IMR-90 (cell line): ENCODE data around the gene WBP1L. TPM values are rescaled to one million over a fixed set of nuclear protein-coding genes. Genes with fewer than 3 reads are reported as not detected.

ENCODE experiments used
- ATAC-seq: fragments of 200-7000 bp; cut with Tn5 transposase; 2 replicates; pipeline ENCODE4 v1.9.1; 2020; ENCODE audit warnings: low read depth, mild to moderate bottlenecking, moderate library complexity
- BruUV-seq: library from RNA; stranded (reverse); fragments of 400-500 nt; replicated peaks from 2 replicates; lab custom pipeline; 2021; lab: Mats Ljungman, UMichigan
- CTCF ChIA-PET: fragments of 300-600 bp; formaldehyde crosslinking; extraction: SDS; loops from one replicate; lab custom pipeline; 2021; ENCODE audit warnings: antibody characterized with exemption; lab: Yijun Ruan, JAX
- POLR2A ChIA-PET: fragments of 300-600 bp; sonication (Branson Sonifier 250); formaldehyde crosslinking; loops from one replicate; lab custom pipeline; 2022; ENCODE audit warnings: antibody characterized with exemption; ENCODE audit not compliant: unreplicated experiment; lab: Charles Lee
- DNase-seq: peaks from one replicate; pipeline ENCODE4 v3.0.0; 2013
- H2AFZ ChIP-seq: replicated peaks from 2 replicates; pipeline ENCODE3; 2013; ENCODE audit warnings: low read length, mild to moderate bottlenecking; ENCODE audit not compliant: poor library complexity
- H2AK5ac ChIP-seq: 2 replicates; pipeline ENCODE4 v1.6.1; 2013; ENCODE audit warnings: low read depth, low read length, inconsistent platforms
- H2AK9ac ChIP-seq: replicated peaks from 2 replicates; pipeline ENCODE3; 2013; ENCODE audit warnings: mild to moderate bottlenecking, low read depth, low read length, moderate library complexity; ENCODE audit not compliant: poor library complexity
- H2BK120ac ChIP-seq: 2 replicates; pipeline ENCODE4 v1.6.1; 2013; ENCODE audit warnings: low read depth, low read length, inconsistent platforms
- H2BK15ac ChIP-seq: 3 replicates; pipeline ENCODE4 v1.6.1; 2013; ENCODE audit warnings: low read depth, low read length, inconsistent platforms
- H2BK20ac ChIP-seq: 2 replicates; pipeline ENCODE4 v1.6.1; 2013; ENCODE audit warnings: low read depth, mild to moderate bottlenecking, inconsistent platforms, low read length, moderate library complexity
- H2BK5ac ChIP-seq: 2 replicates; pipeline ENCODE4 v1.6.1; 2013; ENCODE audit warnings: mild to moderate bottlenecking, low read depth, low read length, inconsistent platforms; ENCODE audit not compliant: poor library complexity, severe bottlenecking
- H3K14ac ChIP-seq: replicated peaks from 2 replicates; pipeline ENCODE4 v1.6.1; 2013; ENCODE audit warnings: low read depth, low read length, inconsistent platforms
- H3K18ac ChIP-seq: 2 replicates; pipeline ENCODE4 v1.6.1; 2013; ENCODE audit warnings: low read depth, low read length, control low read depth
- H3K23ac ChIP-seq: 2 replicates; pipeline ENCODE4 v1.6.1; 2013; ENCODE audit warnings: low read depth, low read length, inconsistent platforms
- H3K27ac ChIP-seq: 2 replicates; pipeline ENCODE4 v1.5.1; 2013; ENCODE audit warnings: mild to moderate bottlenecking, control low read depth, low read length; ENCODE audit not compliant: insufficient read depth
- H3K27me3 ChIP-seq: 2 replicates; pipeline ENCODE4 v1.6.1; 2013; ENCODE audit warnings: low read length; ENCODE audit not compliant: control insufficient read depth, insufficient read depth
- H3K36me3 ChIP-seq: 2 replicates; pipeline ENCODE4 v1.6.1; 2013; ENCODE audit warnings: low read length, mixed read lengths; ENCODE audit not compliant: control insufficient read depth, insufficient read depth
- H3K4ac ChIP-seq: 2 replicates; pipeline ENCODE4 v1.6.1; 2013; ENCODE audit warnings: low read depth, low read length, inconsistent platforms
- H3K4me1 ChIP-seq: 2 replicates; pipeline ENCODE4 v1.6.1; 2013; ENCODE audit warnings: low read length, mixed read lengths; ENCODE audit not compliant: control insufficient read depth, insufficient read depth
- H3K4me2 ChIP-seq: 2 replicates; pipeline ENCODE4 v1.6.1; 2013; ENCODE audit warnings: low read depth, mild to moderate bottlenecking, control low read depth, low read length, moderate library complexity
- H3K4me3 ChIP-seq: 2 replicates; pipeline ENCODE4 v1.5.1; 2013; ENCODE audit warnings: low read depth, mild to moderate bottlenecking, control low read depth, low read length, moderate library complexity; ENCODE audit not compliant: insufficient read depth
- H3K56ac ChIP-seq: 2 replicates; pipeline ENCODE4 v1.6.1; 2013; ENCODE audit warnings: low read length, inconsistent platforms; ENCODE audit not compliant: insufficient read depth; ENCODE audit errors: extremely low read depth
- H3K79me1 ChIP-seq, 2 experiments: 2 replicates each; pipeline ENCODE4 v1.6.1; 2013; ENCODE audit warnings: low read length in 2 of 2, inconsistent platforms in 1 of 2, low read depth in 1 of 2
- H3K9ac ChIP-seq: 2 replicates; pipeline ENCODE4 v1.6.1; 2013; ENCODE audit warnings: low read depth, low read length, control low read depth
- H3K9me1 ChIP-seq: 2 replicates; pipeline ENCODE4 v1.6.1; 2013; ENCODE audit warnings: low read length, inconsistent platforms; ENCODE audit not compliant: insufficient read depth
- H3K9me3 ChIP-seq: 2 replicates; pipeline ENCODE4 v1.6.1; 2013; ENCODE audit warnings: low read length; ENCODE audit not compliant: control insufficient read depth, insufficient read depth
- H4K20me1 ChIP-seq: 2 replicates; pipeline ENCODE4 v1.6.1; 2013; ENCODE audit warnings: low read length, inconsistent platforms; ENCODE audit not compliant: insufficient read depth
- H4K5ac ChIP-seq: 2 replicates; pipeline ENCODE4 v1.6.1; 2013; ENCODE audit warnings: mild to moderate bottlenecking, low read depth, low read length, control low read depth
- H4K8ac ChIP-seq, 2 experiments: 2 replicates each; pipeline ENCODE4 v1.6.1; 2013; ENCODE audit warnings: low read depth in 2 of 2, low read length in 2 of 2, control low read depth in 1 of 2, inconsistent platforms in 1 of 2
- H4K91ac ChIP-seq: 2 replicates; pipeline ENCODE4 v1.6.1; 2013; ENCODE audit warnings: low read depth, low read length, inconsistent platforms; ENCODE audit not compliant: insufficient read depth
- BHLHE40 ChIP-seq: fragments of 150-350 bp; IDR thresholded peaks from 2 replicates; pipeline ENCODE4 v1.6.1; 2016; ENCODE audit warnings: mild to moderate bottlenecking, low read depth, low read length
- CEBPB ChIP-seq: IDR thresholded peaks from 2 replicates; pipeline ENCODE4 v1.6.1; 2012; ENCODE audit warnings: low read depth, low read length, improper control_type of control experiment
- ELK1 ChIP-seq: fragments of 150-350 bp; IDR thresholded peaks from 2 replicates; pipeline ENCODE4 v1.6.1; 2016; ENCODE audit warnings: low read depth, mild to moderate bottlenecking, low read length, moderate library complexity, borderline replicate concordance
- FOS ChIP-seq: fragments of 150-350 bp; IDR thresholded peaks from 2 replicates; pipeline ENCODE4 v1.6.1; 2016; ENCODE audit warnings: low read depth, low read length
- MAFK ChIP-seq: IDR thresholded peaks from 2 replicates; pipeline ENCODE4 v1.6.1; 2012; ENCODE audit warnings: low read depth, low read length, improper control_type of control experiment
- MAZ ChIP-seq: IDR thresholded peaks from 2 replicates; pipeline ENCODE4 v1.6.1; 2012; ENCODE audit warnings: low read depth, mild to moderate bottlenecking, low read length, improper control_type of control experiment, moderate library complexity, borderline replicate concordance
- POLR2A ChIP-seq: IDR thresholded peaks from 2 replicates; pipeline ENCODE4 v1.6.1; 2012; ENCODE audit warnings: mild to moderate bottlenecking, low read depth, low read length
- RAD21 ChIP-seq: IDR thresholded peaks from 2 replicates; pipeline ENCODE4 v1.6.1; 2012; ENCODE audit warnings: low read length, improper control_type of control experiment
- USF2 ChIP-seq: fragments of 150-350 bp; IDR thresholded peaks from 2 replicates; pipeline ENCODE4 v1.6.1; 2017; ENCODE audit warnings: mild to moderate bottlenecking, antibody characterized with exemption, low read length, low read depth
- WGBS, 2 experiments: methylation state at CpG; one replicate each; pipeline versions ENCODE4 v1.1.5 to v1.1.7; 2013; ENCODE audit warnings: missing lambda C conversion rate in 2 of 2; ENCODE audit not compliant: insufficient read length in 1 of 2; ENCODE audit errors: extremely low coverage in 2 of 2; 5-methylcytosine and 5-hydroxymethylcytosine counted together
- dilution Hi-C: fragments of 300-500 bp; cut with HindIII; formaldehyde crosslinking; loops from one replicate; pipeline ENCODE4 v1.14.3; 2018; ENCODE audit warnings: low sequenced_read_pairs; ENCODE audit not compliant: unreplicated experiment
- in situ Hi-C: fragments of 300-500 bp; cut with MboI; formaldehyde crosslinking; loops from 3 replicates; pipeline ENCODE4 v1.14.3; 2019; ENCODE audit warnings: low sequenced_read_pairs, inconsistent platforms, mixed read lengths
- intact Hi-C: fragments of 100-400 bp; cut with micrococcal nuclease; formaldehyde crosslinking; loops from 2 replicates; pipeline ENCODE4 v1.10.0; 2022
- polyA plus RNA-seq, 3 experiments: library from polyadenylated mRNA; depleted of rRNA; stranded (reverse); fragments of >200 nt; gene quantifications; 2 replicates each; pipeline ENCODE4 v1.2.3, GENCODE V29; 2012; ENCODE audit warnings: low replicate concordance in 1 of 3
- total RNA-seq: library from RNA; depleted of rRNA; stranded (reverse); fragments of >200 nt; gene quantifications from 2 replicates; pipeline ENCODE4 v1.2.3, GENCODE V29; 2012

The WBP1L gene
- total and polyA plus RNA-seq, 2 of the 4 experiments (the other 2 are of a cell fraction): 20.7 to 31.0 TPM

DNA sequence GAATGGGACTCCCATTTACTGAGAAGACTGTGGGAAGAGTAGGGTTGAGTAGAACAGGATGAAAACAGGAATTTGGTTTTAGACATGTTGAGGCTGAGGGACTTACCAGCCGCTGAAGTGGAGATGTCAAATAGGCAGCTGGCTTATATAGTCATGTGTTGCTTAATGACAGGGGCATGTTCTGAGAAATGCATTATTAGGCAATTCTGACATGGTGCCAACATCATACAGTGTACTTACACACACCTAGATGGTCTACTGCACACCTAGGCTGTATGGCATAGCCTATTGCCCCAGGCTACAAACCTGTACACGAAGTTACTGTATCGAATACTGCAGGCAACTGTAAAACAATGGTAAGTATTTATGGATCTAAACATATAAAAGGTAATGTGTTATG, 47.0 kb upstream of the WBP1L start:
- WGBS, 2 experiments: no CpG with 5 or more reads among the region's 3 CpGs
- in situ Hi-C loops (no loop called here), intact Hi-C loops (no loop called here), dilution Hi-C loops (no loop called here)
- no peak for DNase-seq
- peaks cover 0 to 7% of the 10 kb centered on the region in 2 experiments; a peak in 2 of 4 replicates for H3K79me1 ChIP-seq
- no peaks in the 10 kb centered on the region for H4K20me1 ChIP-seq
- H3K4me3 ChIP-seq: no peak overlapping the region
- no peaks in the 10 kb centered on the region for H3K9me3 ChIP-seq
- peaks cover 11% of the 10 kb centered on the region for H3K36me3 ChIP-seq
- BruUV-seq: no TSS peak
- H3K4me2 ChIP-seq: no peak overlapping the region
- H2AK9ac ChIP-seq: no peak overlapping the region
- peaks cover 4% of the 10 kb centered on the region for H3K4me1 ChIP-seq
- no peak for TF ChIP-seq FOS
- TF ChIP-seq CEBPB: no peak
- no peak for TF ChIP-seq POLR2A
- TF ChIP-seq BHLHE40: no peak
- TF ChIP-seq ELK1: no peak
- TF ChIP-seq MAFK: no peak
- TF ChIP-seq USF2: no peak
- TF ChIP-seq MAZ: no peak
- no peak for TF ChIP-seq RAD21
- H4K91ac ChIP-seq: no peak overlapping the region
- H4K5ac ChIP-seq: no peak overlapping the region
- no peak overlapping the region for H3K56ac ChIP-seq
- H2BK15ac ChIP-seq: no peak overlapping the region
- no peak overlapping the region for H3K14ac ChIP-seq
- H3K27ac ChIP-seq: no peak overlapping the region
- H2BK120ac ChIP-seq: no peak overlapping the region
- H2BK20ac ChIP-seq: no peak overlapping the region
- no peak overlapping the region for H2BK5ac ChIP-seq
- CTCF ChIA-PET: interaction anchor here (0.6 kb wide), 2 partner anchors 227 to 758 kb away, joined by 3 to 5 read pairs; no protein-coding TSS in a partner anchor
- H2AK5ac ChIP-seq: no peak overlapping the region
- ATAC-seq: no peak
- H2AFZ ChIP-seq: no peak overlapping the region
- POLR2A ChIA-PET: no interaction called here
- H3K9ac ChIP-seq: no peak overlapping the region
- H3K4ac ChIP-seq: no peak overlapping the region
- no peak overlapping the region for H3K23ac ChIP-seq
- H3K18ac ChIP-seq: no peak overlapping the region
- no peaks in the 10 kb centered on the region for H3K9me1 ChIP-seq
- no peaks in the 10 kb centered on the region for H3K27me3 ChIP-seq
- H4K8ac ChIP-seq: no peak overlapping the region
